K562 (cell line): ENCODE results near the gene SAFB. TPM values are rescaled to one million over a fixed set of nuclear protein-coding genes. Genes with fewer than 3 reads are reported as not detected.

Source experiments
- ATAC-seq: fragments of 200-7000 bp; cut with Tn5 transposase; 3 replicates; pipeline ENCODE4 v1.9.1; 2020; ENCODE audit warnings: moderate library complexity
- BruUV-seq: library from RNA; stranded (reverse); fragments of 400-500 nt; replicated peaks from 2 replicates; lab custom pipeline; 2021; lab: Mats Ljungman, UMichigan
- CTCF ChIA-PET: fragments of 300-600 bp; formaldehyde crosslinking; extraction: SDS; loops from one replicate; lab custom pipeline; 2021; ENCODE audit warnings: low intra/inter-chr PET ratio; lab: Yijun Ruan, JAX
- POLR2A ChIA-PET: fragments of 300-600, 350-650 bp; sonication (Branson Sonifier 250); formaldehyde crosslinking; extraction: SDS; loops from one replicate; lab custom pipeline; 2021; ENCODE audit warnings: antibody characterized with exemption, inconsistent platforms; lab: Yijun Ruan, JAX
- DNase-seq, 4 experiments: peaks; one replicate each; pipeline versions ENCODE4 v3.0.0 to v3.0.0-alpha.2; 2011 to 2018; ENCODE audit warnings: low spot score in 3 of 4, mixed read lengths in 3 of 4; ENCODE audit errors: extremely low read depth in 1 of 4
- FAIRE-seq: peaks from 2 replicates; lab custom pipeline; 2011; peaks lifted over from hg19 to GRCh38; lab: Jason Lieb, UNC
- H2AFZ ChIP-seq: 2 replicates; pipeline ENCODE4 v1.6.0; 2011; ENCODE audit warnings: low read depth, low read length, control low read depth, inconsistent platforms
- H3K27ac ChIP-seq: fragments of 200-600 bp; 3 replicates; pipeline ENCODE4 v1.8.0; 2011; ENCODE audit warnings: low read depth, mild to moderate bottlenecking, control low read depth, inconsistent platforms, low read length, moderate library complexity, mixed read lengths; ENCODE audit errors: extremely low read depth
- H3K27me3 ChIP-seq, 2 experiments: fragments of 300-600 bp in 1 of 2; 2 replicates in 1 of 2; 3 replicates in 1 of 2; pipeline versions ENCODE4 v1.6.0 to v1.8.0; 2011; ENCODE audit warnings: inconsistent platforms in 2 of 2, low read length in 2 of 2, mild to moderate bottlenecking in 1 of 2, mixed read lengths in 1 of 2, moderate library complexity in 1 of 2; ENCODE audit not compliant: control insufficient read depth in 2 of 2, insufficient read depth in 2 of 2
- H3K36me3 ChIP-seq: fragments of 300-600 bp; 3 replicates; pipeline ENCODE4 v1.8.0; 2011; ENCODE audit warnings: mild to moderate bottlenecking, low read length, inconsistent platforms; ENCODE audit not compliant: control insufficient read depth, insufficient read depth
- H3K4me1 ChIP-seq, 2 experiments: fragments of 200-600 bp in 1 of 2; replicated peaks in 1 of 2; 2 replicates in 1 of 2; 3 replicates in 1 of 2; pipeline versions ENCODE4 v1.5.1 to v1.8.0; 2011; ENCODE audit warnings: inconsistent platforms in 2 of 2, low read length in 2 of 2, mild to moderate bottlenecking in 1 of 2, mixed read lengths in 1 of 2, moderate library complexity in 1 of 2; ENCODE audit not compliant: control insufficient read depth in 2 of 2, insufficient read depth in 2 of 2
- H3K4me2 ChIP-seq: 2 replicates; pipeline ENCODE4 v1.6.1; 2011; ENCODE audit warnings: low read length, control low read depth, inconsistent platforms, mixed read lengths; ENCODE audit not compliant: insufficient read depth
- H3K4me3 ChIP-seq: fragments of 200-600 bp; sonication (generic), shearing (Covaris generic); 2 replicates; pipeline ENCODE4 v1.5.1; 2016; ENCODE audit warnings: control low read depth, inconsistent platforms
- H3K79me2 ChIP-seq: fragments of 200-600 bp; 3 replicates; pipeline ENCODE4 v1.8.0; 2011; ENCODE audit warnings: low read length, inconsistent platforms; ENCODE audit not compliant: control insufficient read depth, insufficient read depth
- H3K9ac ChIP-seq, 2 experiments: 2 replicates each; pipeline versions ENCODE4 v1.6.0 to v1.6.1; 2011; ENCODE audit warnings: low read depth in 2 of 2, low read length in 2 of 2, control low read depth in 1 of 2, inconsistent platforms in 1 of 2, mild to moderate bottlenecking in 1 of 2, mixed read lengths in 1 of 2; ENCODE audit not compliant: insufficient read depth in 1 of 2
- H3K9me1 ChIP-seq: one replicate; pipeline ENCODE4 v1.6.0; 2011; ENCODE audit warnings: inconsistent platforms, mild to moderate bottlenecking, low read length, moderate library complexity; ENCODE audit not compliant: control insufficient read depth, insufficient read depth
- H3K9me3 ChIP-seq: replicated peaks from 2 replicates; pipeline ENCODE4 v1.5.1; 2011; ENCODE audit warnings: low read depth, low read length, inconsistent platforms; ENCODE audit not compliant: control insufficient read depth, insufficient read depth
- H4K20me1 ChIP-seq: replicated peaks from 2 replicates; pipeline ENCODE4 v1.6.1; 2011; ENCODE audit warnings: low read length, inconsistent platforms, mixed read lengths; ENCODE audit not compliant: control insufficient read depth, insufficient read depth
- NCOA1 ChIP-seq: fragments of 450-650 bp; IDR thresholded peaks from 2 replicates; pipeline ENCODE4 v1.6.1; 2016; ENCODE audit warnings: low read depth
- NFE2 ChIP-seq: IDR thresholded peaks from 2 replicates; pipeline ENCODE4 v1.6.1; 2014; ENCODE audit warnings: antibody characterized with exemption, low read depth
- NUFIP1 ChIP-seq: fragments of 450-650 bp; IDR thresholded peaks from 2 replicates; pipeline ENCODE4 v1.6.1; 2018; ENCODE audit not compliant: partially characterized antibody
- PHB ChIP-seq: fragments of 250-450 bp; sonication (Bioruptor Pico); IDR thresholded peaks from 2 replicates; pipeline ENCODE4 v1.5.0; 2021
- PYGO2 ChIP-seq: fragments of 450-650 bp; IDR thresholded peaks from 2 replicates; pipeline ENCODE4 v1.6.1; 2016; ENCODE audit warnings: mild to moderate bottlenecking, missing genetic modification characterization, moderate library complexity, missing compliant biosample characterization
- SMARCE1 ChIP-seq: fragments of 450-650 bp; IDR thresholded peaks from 2 replicates; pipeline ENCODE4 v1.7.1; 2016; ENCODE audit warnings: mild to moderate bottlenecking
- ZNF324 ChIP-seq: fragments of 250-450 bp; sonication (Bioruptor Pico); IDR thresholded peaks from 2 replicates; pipeline ENCODE4 v1.4.0; 2020; ENCODE audit warnings: mild to moderate bottlenecking
- WGBS: fragments of 100-300 bp; shearing (Covaris generic); methylation state at CpG from one replicate; pipeline ENCODE4 v1.1.6; 2016; ENCODE audit warnings: low coverage, mixed read lengths; ENCODE audit not compliant: insufficient coverage; ENCODE audit errors: missing lambda C conversion rate; 5-methylcytosine and 5-hydroxymethylcytosine counted together
- in situ Hi-C: fragments of 300-500 bp; cut with MboI; formaldehyde crosslinking; loops from 4 replicates; pipeline ENCODE4 v1.15.0; 2018; ENCODE audit warnings: inconsistent platforms, mixed read lengths
- intact Hi-C: fragments of 100-400 bp; cut with micrococcal nuclease; formaldehyde crosslinking; loops from 2 replicates; pipeline ENCODE4 v1.14.2; 2022
- polyA plus RNA-seq, 8 experiments: library from polyadenylated mRNA; depleted of rRNA in 4 of 8; stranded (reverse) in 5 of 8; unstranded in 3 of 8; fragments of >200 nt; fragmentation: Nextera tagmentation in 2 of 8; fragmentation: Illumina TruSeq in 1 of 8; extraction: Ambion mirVana in 2 of 8; extraction: Trizol in 1 of 8; gene quantifications; 2 replicates each; pipeline versions ENCODE4 v1.2.1 to v1.2.3, GENCODE V29; 2011 to 2014; ENCODE audit warnings: inconsistent platforms in 1 of 8, missing spikeins in 1 of 8
- total RNA-seq, 7 experiments: library from RNA; depleted of rRNA in 6 of 7; stranded (reverse); fragments of >200 nt in 6 of 7; fragmentation: Illumina TruSeq in 2 of 7; extraction: Trizol in 2 of 7; gene quantifications; 2 replicates each; pipeline versions ENCODE4 v1.2.1 to v1.2.3, GENCODE V29; 2011 to 2021; ENCODE audit warnings: low replicate concordance in 1 of 7

The SAFB gene
- total and polyA plus RNA-seq, 9 of the 15 experiments (the other 6 are each of a cell fraction or from before 2014, with no cell fraction given): 1.1 to 151 (median 83.1) TPM

- ChIA-PET CTCF (no interaction called here), POLR2A (interaction anchor here (1.1 to 4.0 kb wide), 3 partner anchors 9 to 50 kb away, joined by 3 to 27 read pairs (median 3); partner anchors contain the start of genes SAFB and SAFB2)
- ATAC-seq: peak; percentile 57; the same call in 2 of the 3 replicates
- H3K4me2 ChIP-seq: no peak overlapping the region
- 80% methylated on average over 5 of the region's 5 CpGs for WGBS
- H2AFZ ChIP-seq: no peak overlapping the region
- no peak for DNase-seq
- no TSS peak for BruUV-seq
- no peak overlapping the region for H3K9ac ChIP-seq
- no peak overlapping the region for H3K27ac ChIP-seq
- TF ChIP-seq PYGO2 (tag) (no peak), ZNF324 (CRISPR knock-in tag) (no peak), NFE2 (no peak), SMARCE1 (no peak), NCOA1 (no peak)
- in situ Hi-C loops: no loop called here
- peaks cover 86% of the 10 kb centered on the region for H3K36me3 ChIP-seq
- no peak for FAIRE-seq
- H3K4me3 ChIP-seq: no peak overlapping the region
- H3K79me2 ChIP-seq: peaks cover 97% of the 10 kb centered on the region
- intact Hi-C loops: no loop called here
- no peaks in the 10 kb centered on the region for H3K27me3 ChIP-seq
- H3K4me1 ChIP-seq: peaks cover 4 to 13% of the 10 kb centered on the region in 2 experiments; a peak in 4 of 5 replicates
- peaks cover 60% of the 10 kb centered on the region; the same call in 1 of the 2 replicates for H4K20me1 ChIP-seq
- H3K9me3 ChIP-seq: no peaks in the 10 kb centered on the region
- H3K9me1 ChIP-seq: peaks cover 3% of the 10 kb centered on the region
These were observed 9.8 kb downstream of the SAFB start for GRCh38 chr19:5632657-5633056.

DNA sequence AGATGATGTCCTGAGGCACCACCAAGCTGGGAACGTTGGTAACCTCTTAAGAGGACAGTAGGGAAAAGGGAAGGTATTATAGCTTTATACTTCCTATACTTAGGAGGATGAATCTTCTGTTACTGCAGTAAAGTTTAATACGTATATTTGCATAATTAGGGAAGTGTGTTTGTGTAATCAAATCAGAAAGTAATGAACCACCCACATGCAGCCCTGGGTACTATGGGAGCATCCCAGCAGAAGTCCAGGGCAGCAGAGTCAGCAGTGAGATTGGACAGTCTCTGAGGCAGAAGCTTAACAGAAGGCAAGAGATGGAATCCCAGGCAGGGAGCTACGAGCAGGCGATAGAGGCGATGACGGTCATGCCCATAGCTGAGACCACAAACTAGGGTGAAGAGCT, 12.5 kb downstream of the SAFB start:
- ChIA-PET CTCF (no interaction called here), POLR2A (interaction anchor here (0.8 to 4.0 kb wide), 6 partner anchors 9 to 35 kb away, joined by 3 to 27 read pairs (median 4); partner anchors contain the start of genes SAFB and SAFB2)
- peaks cover 42% of the 10 kb centered on the region; the same call in 1 of the 2 replicates for H4K20me1 ChIP-seq
- FAIRE-seq: no peak
- BruUV-seq: no TSS peak
- peaks cover 0 to 2% of the 10 kb centered on the region in 2 experiments; a peak in 1 of 5 replicates for H3K4me1 ChIP-seq
- no peaks in the 10 kb centered on the region for H3K9me3 ChIP-seq
- H3K9ac ChIP-seq: peak overlapping the region in 1 of 2 experiments; percentile 50; a peak in 1 of 4 replicates
- H3K27me3 ChIP-seq: no peaks in the 10 kb centered on the region
- H3K79me2 ChIP-seq: peaks cover 96% of the 10 kb centered on the region
- peaks cover 3% of the 10 kb centered on the region for H3K9me1 ChIP-seq
- ATAC-seq: no peak; the same call in 2 of the 3 replicates
- no peak overlapping the region for H3K27ac ChIP-seq
- WGBS: 93% methylated on average over 6 of the region's 6 CpGs
- no peak for TF ChIP-seq NUFIP1
- no peak for TF ChIP-seq PHB (CRISPR knock-in tag)
- no peak overlapping the region for H3K4me3 ChIP-seq
- no peak overlapping the region for H3K4me2 ChIP-seq
- in situ Hi-C loops (no loop called here), intact Hi-C loops (no loop called here)
- peaks cover 80% of the 10 kb centered on the region for H3K36me3 ChIP-seq
- no peak overlapping the region for H2AFZ ChIP-seq
- DNase-seq: no peak
